Measurements from ENCODE around the gene PARD3B.
A peak's percentile ranks its signal among the peaks of the same experiment; 100 is the strongest.

The PARD3B gene

GRCh38 chr2:205654878-205655605 is 1109.8 kb downstream of the PARD3B start:
- no peak for DNase-seq

GRCh38 chr2:205655779-205656456 is 1110.6 kb downstream of the PARD3B start:
- DNase-seq: no peak

DNA sequence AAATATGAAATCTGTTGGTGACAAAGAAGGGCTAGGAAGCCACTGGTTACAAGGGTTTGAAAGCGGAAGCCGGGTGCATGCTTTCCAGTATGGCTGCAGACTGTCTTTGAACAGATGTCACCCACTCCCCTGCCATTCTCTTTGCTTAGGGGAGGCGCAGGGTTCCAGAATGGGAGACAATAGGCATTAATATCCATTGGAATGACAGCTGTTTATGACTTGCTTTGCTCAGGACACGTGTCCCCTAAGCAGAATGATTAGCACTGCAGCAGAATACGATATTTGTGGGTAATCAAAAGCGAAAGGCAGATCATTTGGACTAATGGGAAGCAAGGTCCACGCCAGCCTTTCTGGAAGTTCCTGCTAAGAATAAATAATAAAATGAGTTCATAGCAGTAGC is 1111.2 kb downstream of the PARD3B start:
- DNase-seq: no peak

GRCh38 chr2:205656941-205657340 is 1111.7 kb downstream of the PARD3B start:
- no peak for DNase-seq

DNA sequence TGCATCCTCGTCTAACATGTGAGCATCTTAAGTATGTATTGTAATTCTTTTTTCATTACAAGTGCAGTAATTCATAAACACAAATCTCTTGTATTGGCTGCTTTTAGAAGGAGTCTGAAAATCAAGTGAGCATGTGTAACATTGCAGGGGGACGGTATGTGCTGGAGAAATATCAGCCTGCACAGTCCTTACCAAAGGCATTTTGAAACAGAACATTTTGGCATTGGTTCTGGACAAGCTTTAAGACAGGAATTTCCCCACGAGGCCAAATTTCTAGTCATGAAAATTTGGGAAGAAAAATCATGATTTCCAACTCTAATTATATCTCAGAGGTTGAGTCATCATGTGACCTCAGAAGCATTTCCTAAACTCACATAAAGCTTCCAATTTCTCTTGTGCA is 1112.3 kb downstream of the PARD3B start:
- no peak for DNase-seq

GRCh38 chr2:205658068-205658467 is 1112.8 kb downstream of the PARD3B start:
- DNase-seq: no peak

GRCh38 chr2:205658572-205658971 is 1113.3 kb downstream of the PARD3B start:
- no peak for DNase-seq

DNA sequence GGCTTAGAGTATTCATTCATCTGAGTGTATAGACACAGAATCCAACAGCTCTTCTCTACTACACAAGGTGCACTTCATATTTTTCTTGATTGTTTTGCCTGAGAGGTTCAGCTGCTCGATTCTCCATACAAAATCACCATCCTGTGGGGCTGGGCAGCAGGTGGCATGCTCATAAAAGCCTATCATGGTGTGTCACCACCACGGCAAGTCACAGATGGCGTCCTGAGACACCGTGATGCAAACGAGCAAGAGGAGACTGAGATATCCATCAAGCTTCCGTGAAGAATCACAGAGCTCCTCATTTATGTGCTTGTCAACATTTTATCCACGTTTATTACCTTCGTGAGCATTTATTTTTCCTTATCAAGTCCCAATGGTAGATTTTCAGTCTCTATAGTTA is 1114.6 kb downstream of the PARD3B start:
- DNase-seq: no peak

- DNase-seq: peak in 1 of 2 donors; percentile 7
These were observed 1115.3 kb downstream of the PARD3B start for GRCh38 chr2:205660521-205661124.

DNA sequence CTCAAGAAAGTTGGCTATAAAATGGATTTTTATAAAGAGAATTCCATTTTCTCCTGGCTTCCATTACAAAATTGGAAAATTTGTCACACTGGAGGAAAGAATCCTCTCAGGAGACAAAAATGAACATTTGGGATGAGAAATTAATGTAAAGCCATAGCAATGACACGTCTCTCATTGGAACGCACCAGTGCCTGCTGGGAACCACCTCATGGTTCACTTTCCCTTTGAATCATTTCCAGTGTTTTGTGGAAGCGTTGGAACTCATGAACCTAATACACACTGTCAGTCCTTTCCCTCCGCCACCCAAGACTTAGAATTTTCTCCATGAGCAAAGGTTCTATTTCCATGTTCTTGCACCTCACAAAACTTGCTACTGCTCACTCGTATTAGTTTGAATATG is 1116.0 kb downstream of the PARD3B start:
- no peak for DNase-seq

- DNase-seq: peak in 1 of 2 donors; percentile 23
These were observed 1117.1 kb downstream of the PARD3B start for GRCh38 chr2:205662206-205662965.

- DNase-seq: no peak
These were observed 1120.5 kb downstream of the PARD3B start for GRCh38 chr2:205665791-205666190.
